ENCODE results near the gene RBM12. TPM values are rescaled to one million over a fixed set of nuclear protein-coding genes. Genes with fewer than 3 reads are reported as not detected.
"Not testable (repeated sequence)": the region's sequence is repeated elsewhere in the genome, so short reads cannot be mapped to it uniquely, and the experiment has no call there.

The RBM12 gene
- total and polyA plus RNA-seq, 2 donors (not counting 1 experiment from before 2014, with no cell fraction given), result 52.7 to 144 TPM

- H3K9me3 ChIP-seq (ENCODE audit: control extremely low read depth in 1 of 3, control insufficient read depth in 2 of 3, insufficient read depth in 1 of 3, low read length in 2 of 3), result no peaks in the 10 kb centered on the region
- H3K27me3 ChIP-seq (replicated peaks in 1 of 4; ENCODE audit: control extremely low read depth in 1 of 4, control insufficient read depth in 3 of 4, insufficient read depth in 4 of 4, low read length in 3 of 4), result no peaks in the 10 kb centered on the region
- no peak overlapping the region for H3K27ac Mint-ChIP-seq
- DNase-seq (no peak), ATAC-seq (ENCODE audit: low read depth) (no peak)
- ChIA-PET POLR2A (interaction anchor here (0.7 kb wide), 1 partner anchor 75 kb away, joined by 4 read pairs; no protein-coding TSS in a partner anchor), CTCF (no interaction called here)
- no peaks in the 10 kb centered on the region for H3K9me3 Mint-ChIP-seq (ENCODE audit: insufficient read depth)
- 100% methylated on average over 2 of the region's 2 CpGs for WGBS (ENCODE audit: insufficient coverage)
- H3K36me3 ChIP-seq (replicated peaks in 1 of 2; ENCODE audit: control extremely low read depth in 1 of 2, control insufficient read depth in 1 of 2, extremely low read depth in 1 of 2, insufficient read depth in 2 of 2, low read length in 1 of 2), result peaks cover 9 to 13% of the 10 kb centered on the region in 2 experiments
- no peak overlapping the region for H3K27ac ChIP-seq (ENCODE audit: low read length in 2 of 2)
- H3K4me3 Mint-ChIP-seq, result no peak overlapping the region
- no peak overlapping the region for H3K4me3 ChIP-seq (ENCODE audit: control extremely low read depth in 1 of 5, extremely low read depth in 1 of 5, insufficient read depth in 1 of 5, low read depth in 2 of 5, low read length in 4 of 5)
- no peak overlapping the region for H3K9ac ChIP-seq (ENCODE audit: low read length)
- intact Hi-C loops (cut with micrococcal nuclease), result loop anchor here (5.0 kb wide), 1 partner anchor 93 kb away; no protein-coding TSS in a partner anchor
- H3K27me3 Mint-ChIP-seq, result no peaks in the 10 kb centered on the region
- H3K4me1 Mint-ChIP-seq, result peaks cover 28% of the 10 kb centered on the region
- H3K4me2 ChIP-seq (replicated peaks; ENCODE audit: low read depth, low read length, poor library complexity, severe bottlenecking), result no peak overlapping the region
- H3K79me2 ChIP-seq (ENCODE audit: control insufficient read depth, insufficient read depth, low read length), result peaks cover 18% of the 10 kb centered on the region
- no peak overlapping the region for H2AFZ ChIP-seq (ENCODE audit: insufficient read depth, low read depth, low read length, poor library complexity, severe bottlenecking)
- TF ChIP-seq EZH2 (IDR thresholded peaks at IDR 0.05; ENCODE audit: borderline replicate concordance, insufficient read depth, low read depth, low read length, poor library complexity, severe bottlenecking) (no peak), CTCF (IDR thresholded peaks at IDR 0.05) (no peak)
- H4K20me1 ChIP-seq (ENCODE audit: control insufficient read depth, insufficient read depth, low read length, poor library complexity, severe bottlenecking), result no peaks in the 10 kb centered on the region
- H3K4me1 ChIP-seq (ENCODE audit: control insufficient read depth in 2 of 2, insufficient read depth in 2 of 2, low read length in 2 of 2), result peaks cover 16 to 21% of the 10 kb centered on the region in 2 donors
These were observed 30.6 kb upstream of the RBM12 start for GRCh38 chr20:35695245-35695749.

- Histone ChIP-seq H3K27me3 (replicated peaks in 1 of 4; ENCODE audit: control extremely low read depth in 1 of 4, control insufficient read depth in 3 of 4, insufficient read depth in 4 of 4, low read length in 3 of 4) (no peaks in the 10 kb centered on the region), H3K79me2 (ENCODE audit: control insufficient read depth, insufficient read depth, low read length) (no peaks in the 10 kb centered on the region), H3K4me1 (ENCODE audit: control insufficient read depth in 2 of 2, insufficient read depth in 2 of 2, low read length in 2 of 2) (no peaks in the 10 kb centered on the region), H3K36me3 (replicated peaks in 1 of 2; ENCODE audit: control extremely low read depth in 1 of 2, control insufficient read depth in 1 of 2, extremely low read depth in 1 of 2, insufficient read depth in 2 of 2, low read length in 1 of 2) (peaks cover 9 to 30% of the 10 kb centered on the region in 2 experiments), H2AFZ (ENCODE audit: insufficient read depth, low read depth, low read length, poor library complexity, severe bottlenecking) (no peak overlapping the region), H3K27ac (ENCODE audit: low read length in 2 of 2) (no peak overlapping the region), H3K4me3 (ENCODE audit: control extremely low read depth in 1 of 5, extremely low read depth in 1 of 5, insufficient read depth in 1 of 5, low read depth in 2 of 5, low read length in 4 of 5) (no peak overlapping the region), H4K20me1 (ENCODE audit: control insufficient read depth, insufficient read depth, low read length, poor library complexity, severe bottlenecking) (no peaks in the 10 kb centered on the region), H3K9me3 (ENCODE audit: control extremely low read depth in 1 of 3, control insufficient read depth in 2 of 3, insufficient read depth in 1 of 3, low read length in 2 of 3) (no peaks in the 10 kb centered on the region), H3K4me2 (replicated peaks; ENCODE audit: low read depth, low read length, poor library complexity, severe bottlenecking) (no peak overlapping the region), H3K9ac (ENCODE audit: low read length) (no peak overlapping the region)
- ATAC-seq (ENCODE audit: low read depth), result no peak
- H3K27ac Mint-ChIP-seq, result no peak overlapping the region
- H3K4me1 Mint-ChIP-seq, result no peaks in the 10 kb centered on the region
- intact Hi-C loops (cut with micrococcal nuclease), result no loop called here
- H3K4me3 Mint-ChIP-seq, result no peak overlapping the region
- CTCF ChIA-PET, result interaction anchor here (1.0 kb wide), 1 partner anchor 20 kb away, joined by 3 read pairs; no protein-coding TSS in a partner anchor
- no peaks in the 10 kb centered on the region for H3K9me3 Mint-ChIP-seq (ENCODE audit: insufficient read depth)
- POLR2A ChIA-PET, result interaction anchor here (0.7 kb wide), 1 partner anchor 527 kb away, joined by 5 read pairs; no protein-coding TSS in a partner anchor
- no peak for DNase-seq
- no peaks in the 10 kb centered on the region for H3K27me3 Mint-ChIP-seq
- WGBS (ENCODE audit: insufficient coverage), result 94% methylated on average over 3 of the region's 4 CpGs
- TF ChIP-seq EZH2 (IDR thresholded peaks at IDR 0.05; ENCODE audit: borderline replicate concordance, insufficient read depth, low read depth, low read length, poor library complexity, severe bottlenecking), result no peak
- TF ChIP-seq CTCF (IDR thresholded peaks at IDR 0.05), result no peak
These were observed 25.6 kb upstream of the RBM12 start for GRCh38 chr20:35690265-35690664.

GRCh38 chr20:35686872-35687271 lies 22.2 kb upstream of the RBM12 start:
- H3K4me3 Mint-ChIP-seq; ATAC-seq (ENCODE audit: low read depth); H3K4me1 ChIP-seq (ENCODE audit: control insufficient read depth in 2 of 2, insufficient read depth in 2 of 2, low read length in 2 of 2); H3K4me2 ChIP-seq (replicated peaks; ENCODE audit: low read depth, low read length, poor library complexity, severe bottlenecking); H3K9me3 Mint-ChIP-seq (ENCODE audit: insufficient read depth); POLR2A ChIA-PET; H3K9ac ChIP-seq (ENCODE audit: low read length); H2AFZ ChIP-seq (ENCODE audit: insufficient read depth, low read depth, low read length, poor library complexity, severe bottlenecking); H4K20me1 ChIP-seq (ENCODE audit: control insufficient read depth, insufficient read depth, low read length, poor library complexity, severe bottlenecking); H3K4me3 ChIP-seq (ENCODE audit: control extremely low read depth in 1 of 5, extremely low read depth in 1 of 5, insufficient read depth in 1 of 5, low read depth in 2 of 5, low read length in 4 of 5); H3K79me2 ChIP-seq (ENCODE audit: control insufficient read depth, insufficient read depth, low read length); H3K4me1 Mint-ChIP-seq; intact Hi-C loops (cut with micrococcal nuclease); H3K27ac Mint-ChIP-seq; H3K27ac ChIP-seq (ENCODE audit: low read length in 2 of 2); H3K27me3 ChIP-seq (replicated peaks in 1 of 4; ENCODE audit: control extremely low read depth in 1 of 4, control insufficient read depth in 3 of 4, insufficient read depth in 4 of 4, low read length in 3 of 4); H3K9me3 ChIP-seq (ENCODE audit: control extremely low read depth in 1 of 3, control insufficient read depth in 2 of 3, insufficient read depth in 1 of 3, low read length in 2 of 3); H3K27me3 Mint-ChIP-seq; DNase-seq: not testable (repeated sequence)
- WGBS (ENCODE audit: insufficient coverage), result 100% methylated on average over 3 of the region's 11 CpGs
- CTCF ChIA-PET, result interaction anchor here (1.0 to 1.5 kb wide), 2 partner anchors 197 to 199 kb away, joined by 3 to 5 read pairs; no protein-coding TSS in a partner anchor
- H3K36me3 ChIP-seq (replicated peaks in 1 of 2; ENCODE audit: control extremely low read depth in 1 of 2, control insufficient read depth in 1 of 2, extremely low read depth in 1 of 2, insufficient read depth in 2 of 2, low read length in 1 of 2), result peaks cover 8 to 26% of the 10 kb centered on the region in 2 experiments
